Hepatic stellate cell (primary cell): Measurements from ENCODE around the gene HOXC5.

ENCODE experiments used
- DNase-seq: peaks from one replicate; pipeline ENCODE4 v3.0.0; 2011; ENCODE audit warnings: low spot score

The HOXC5 gene

GRCh38 chr12:54047160-54047963 lies 14.5 kb downstream of the HOXC5 start:
- DNase-seq, result no peak

- DNase-seq, result no peak
These were observed 15.1 kb downstream of the HOXC5 start for GRCh38 chr12:54047964-54048303.

- DNase-seq, result no peak
These were observed 15.7 kb downstream of the HOXC5 start for GRCh38 chr12:54048406-54049093.

GRCh38 chr12:54049108-54049507 lies 16.3 kb downstream of the HOXC5 start:
- no peak for DNase-seq

- DNase-seq, result no peak
These were observed 17.6 kb downstream of the HOXC5 start for GRCh38 chr12:54050482-54050810.

GRCh38 chr12:54051026-54051842 lies 18.4 kb downstream of the HOXC5 start:
- no peak for DNase-seq

GRCh38 chr12:54051874-54052437 lies 19.1 kb downstream of the HOXC5 start:
- no peak for DNase-seq

- DNase-seq, result no peak
These were observed 19.7 kb downstream of the HOXC5 start for GRCh38 chr12:54052438-54053002.

- no peak for DNase-seq
These were observed 20.3 kb downstream of the HOXC5 start for GRCh38 chr12:54053003-54053750.

GRCh38 chr12:54053751-54054741 lies 21.2 kb downstream of the HOXC5 start, which contains the start of gene HOXC4:
TSS of gene HOXC4 (plus strand) at chr12:54053835. CDS start at chr12:54053923, 88 bp downstream.
- no peak for DNase-seq

GRCh38 chr12:54054742-54055194 lies 21.9 kb downstream of the HOXC5 start:
- DNase-seq, result no peak

GRCh38 chr12:54055552-54055951 lies 22.7 kb downstream of the HOXC5 start:
- no peak for DNase-seq

GRCh38 chr12:54056110-54056509 lies 23.3 kb downstream of the HOXC5 start:
- no peak for DNase-seq

- DNase-seq, result no peak
These were observed 25.4 kb downstream of the HOXC5 start for GRCh38 chr12:54058128-54058768.

- DNase-seq, result no peak
These were observed 26.8 kb downstream of the HOXC5 start for GRCh38 chr12:54059668-54060067.

- no peak for DNase-seq
These were observed 27.5 kb downstream of the HOXC5 start for GRCh38 chr12:54060174-54060974.

GRCh38 chr12:54060975-54061778 lies 28.3 kb downstream of the HOXC5 start:
- DNase-seq, result no peak

- DNase-seq, result no peak
These were observed 32.8 kb downstream of the HOXC5 start for GRCh38 chr12:54065677-54066076.
